LNCAP (cell line): ENCODE results near the gene GLCE.

Source experiments
- TF ChIP-seq, protein P1 (sequence below): fragments of 450-650 bp; IDR thresholded peaks from 2 replicates; pipeline ENCODE4 v1.5.1; 2017; ENCODE audit warnings: mild to moderate bottlenecking

GLCE gene

DNA sequence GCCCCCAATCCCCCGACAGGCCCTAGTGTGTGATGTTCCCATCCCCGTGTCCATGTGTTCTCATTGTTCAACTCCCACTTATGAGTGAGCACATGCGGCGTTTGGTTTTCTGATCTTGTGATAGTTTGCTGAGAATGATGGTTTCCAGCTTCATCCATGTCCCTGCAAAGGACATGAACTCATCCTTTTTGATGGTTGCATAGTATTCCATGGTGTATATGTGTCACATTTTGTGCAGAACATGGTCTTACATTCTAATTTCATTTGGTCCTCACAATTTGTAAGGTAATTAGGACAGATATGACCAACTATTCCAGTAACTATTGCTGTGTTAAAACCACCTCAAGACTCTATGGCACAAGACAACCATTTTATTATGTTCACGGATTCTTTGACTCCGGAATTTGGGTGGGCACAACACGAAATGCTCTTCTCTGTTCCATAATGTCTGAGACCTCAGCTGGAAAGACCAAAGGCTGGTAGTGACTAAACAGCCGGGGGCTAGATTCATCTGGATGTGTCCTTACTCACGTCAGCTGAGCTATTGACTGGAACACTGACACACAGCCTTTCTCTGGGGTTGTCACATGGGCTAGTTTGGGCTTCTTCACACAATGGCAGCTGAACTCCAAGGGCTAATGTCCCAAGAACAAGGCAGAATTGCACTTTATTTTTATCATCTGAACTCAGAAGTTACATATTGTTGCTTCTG lies 13.6 kb upstream of the GLCE start:
- TF ChIP-seq, protein P1, sequence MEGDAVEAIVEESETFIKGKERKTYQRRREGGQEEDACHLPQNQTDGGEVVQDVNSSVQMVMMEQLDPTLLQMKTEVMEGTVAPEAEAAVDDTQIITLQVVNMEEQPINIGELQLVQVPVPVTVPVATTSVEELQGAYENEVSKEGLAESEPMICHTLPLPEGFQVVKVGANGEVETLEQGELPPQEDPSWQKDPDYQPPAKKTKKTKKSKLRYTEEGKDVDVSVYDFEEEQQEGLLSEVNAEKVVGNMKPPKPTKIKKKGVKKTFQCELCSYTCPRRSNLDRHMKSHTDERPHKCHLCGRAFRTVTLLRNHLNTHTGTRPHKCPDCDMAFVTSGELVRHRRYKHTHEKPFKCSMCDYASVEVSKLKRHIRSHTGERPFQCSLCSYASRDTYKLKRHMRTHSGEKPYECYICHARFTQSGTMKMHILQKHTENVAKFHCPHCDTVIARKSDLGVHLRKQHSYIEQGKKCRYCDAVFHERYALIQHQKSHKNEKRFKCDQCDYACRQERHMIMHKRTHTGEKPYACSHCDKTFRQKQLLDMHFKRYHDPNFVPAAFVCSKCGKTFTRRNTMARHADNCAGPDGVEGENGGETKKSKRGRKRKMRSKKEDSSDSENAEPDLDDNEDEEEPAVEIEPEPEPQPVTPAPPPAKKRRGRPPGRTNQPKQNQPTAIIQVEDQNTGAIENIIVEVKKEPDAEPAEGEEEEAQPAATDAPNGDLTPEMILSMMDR = no peak

DNA sequence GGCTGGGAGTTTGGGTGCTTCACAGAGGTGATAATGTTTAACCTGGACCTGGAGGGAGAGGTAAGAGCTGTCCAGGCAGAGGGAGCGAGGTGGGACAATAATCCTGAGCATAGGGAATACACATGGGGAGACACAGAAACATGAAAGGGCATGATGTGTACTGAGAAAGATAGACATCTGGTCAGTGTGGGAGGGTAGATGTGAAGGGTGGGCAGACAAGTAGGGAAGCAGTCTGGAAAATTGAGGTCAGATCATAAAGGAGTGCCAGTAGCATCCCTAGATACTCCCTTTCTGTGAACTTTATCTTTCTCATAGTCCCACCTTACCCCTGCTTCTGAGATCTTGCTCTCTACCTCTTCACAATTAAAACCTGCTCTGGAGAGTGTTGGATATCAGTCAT lies 12.0 kb upstream of the GLCE start:
- TF ChIP-seq, protein P1 = no peak

DNA sequence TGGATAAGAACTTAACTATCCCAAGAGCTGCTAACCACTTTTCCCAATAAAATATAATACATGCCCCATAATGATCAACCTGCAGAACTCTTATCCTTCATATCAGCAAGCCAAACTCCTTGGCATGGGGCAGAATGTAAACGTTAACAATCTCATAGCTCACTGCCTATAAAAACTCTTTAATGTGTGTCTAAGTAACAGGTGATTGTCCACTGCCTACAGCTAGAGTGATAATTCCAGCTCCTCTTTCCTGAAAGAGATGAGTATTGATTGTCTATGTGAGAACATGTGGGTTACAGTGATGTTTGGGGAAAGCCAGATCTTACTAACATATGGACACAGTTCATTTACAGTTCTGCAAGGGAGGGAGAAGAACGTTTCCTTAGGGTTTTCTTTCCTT lies 11.3 kb upstream of the GLCE start:
- TF ChIP-seq, protein P1 = no peak

DNA sequence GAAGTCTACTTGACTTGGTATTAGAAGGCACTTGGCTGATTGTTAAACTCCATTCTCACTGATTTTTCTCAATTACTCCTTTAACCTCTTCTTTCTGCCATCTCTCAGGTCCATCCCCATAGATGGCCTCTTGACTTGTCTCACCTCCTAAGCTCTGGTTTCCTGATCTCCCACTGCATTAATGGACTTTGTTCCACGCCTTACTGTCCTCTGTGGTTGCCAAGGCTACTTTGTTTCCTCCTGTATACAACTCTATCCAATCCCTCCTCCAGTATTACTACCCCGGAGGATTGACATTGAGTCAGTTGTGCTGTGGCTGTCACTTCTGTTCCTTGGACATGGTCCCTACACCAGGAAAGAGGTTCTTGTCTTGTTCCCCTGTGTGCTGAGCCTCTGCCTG lies 10.6 kb upstream of the GLCE start:
- TF ChIP-seq, protein P1 = no peak

DNA sequence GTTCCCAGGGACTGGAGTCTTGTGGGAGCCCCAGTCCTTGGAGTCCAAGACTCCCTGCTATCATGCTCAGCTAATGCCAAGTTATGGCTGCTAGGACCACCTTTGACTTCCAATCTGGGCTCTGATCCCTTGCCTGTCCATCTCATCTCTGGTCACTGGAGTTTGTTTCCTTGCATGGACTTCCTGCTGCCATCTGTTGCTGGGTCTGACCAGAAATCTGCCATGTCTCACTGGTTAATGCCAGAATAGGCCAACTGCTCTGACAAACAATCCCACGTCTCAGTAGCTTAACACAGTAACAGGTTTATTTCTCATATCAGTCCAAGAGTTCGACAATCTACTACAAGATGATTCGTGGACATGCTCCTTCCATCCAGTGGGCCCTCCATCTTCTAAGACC lies 10.1 kb upstream of the GLCE start:
- TF ChIP-seq, protein P1 = no peak

DNA sequence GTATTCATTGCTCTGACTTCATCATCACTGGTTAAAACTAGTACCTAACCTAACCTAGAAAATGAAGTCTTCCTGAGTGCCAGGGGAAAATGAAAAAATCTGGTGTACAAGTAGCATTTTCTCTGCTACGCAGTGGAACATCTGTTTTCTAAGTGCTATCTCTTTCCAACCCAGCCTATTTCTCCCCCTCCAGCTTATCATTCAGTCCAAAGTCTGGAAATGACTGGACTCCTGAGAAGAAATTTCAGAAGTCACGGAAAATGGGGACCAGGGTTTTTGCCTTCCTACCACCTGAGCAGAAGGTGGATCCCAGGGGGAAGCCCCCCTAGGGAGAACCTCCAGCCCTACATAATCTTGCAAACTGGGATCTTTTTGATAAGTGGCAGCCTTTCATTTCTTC lies 9.6 kb upstream of the GLCE start:
- TF ChIP-seq, protein P1 = no peak

DNA sequence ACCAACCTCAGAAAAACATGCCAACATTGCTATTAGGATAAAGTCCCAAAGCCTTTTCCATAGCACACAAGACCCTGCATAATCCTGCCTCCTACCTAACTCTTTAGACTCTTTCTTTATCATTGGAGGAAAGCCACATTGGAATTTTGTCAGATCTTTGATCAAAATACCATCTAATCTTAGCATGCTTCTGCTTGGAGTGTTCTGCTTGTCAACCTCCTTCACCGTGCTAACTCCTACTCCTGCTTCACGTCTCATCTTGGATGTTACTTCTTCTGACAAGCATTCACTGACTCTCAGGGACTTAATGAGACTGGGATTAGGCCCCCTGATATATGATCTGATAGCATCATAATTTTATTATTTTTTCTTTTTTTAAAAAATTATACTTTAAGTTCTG lies 7.4 kb upstream of the GLCE start:
- TF ChIP-seq, protein P1 = no peak

DNA sequence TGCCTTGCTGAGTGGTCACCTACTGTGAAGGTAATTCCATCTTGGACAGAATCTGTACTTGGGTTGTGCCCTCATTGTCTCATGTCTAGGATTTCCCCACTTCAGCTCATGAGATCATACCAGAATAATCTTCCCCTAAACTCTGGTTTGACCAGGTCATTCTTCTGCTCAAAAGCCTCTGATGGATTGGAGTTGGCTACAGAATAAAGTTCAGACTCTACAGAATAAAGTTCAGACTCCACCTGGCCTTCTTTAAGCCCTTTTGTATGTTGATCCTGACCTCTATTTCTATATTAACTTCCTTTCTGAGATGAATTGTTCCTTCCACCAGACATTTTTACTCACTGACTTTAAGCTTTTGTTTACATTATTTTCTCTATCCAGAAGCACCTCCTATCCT lies 6.4 kb upstream of the GLCE start:
- TF ChIP-seq, protein P1 = no peak
